IPS DF 6.9 (cell line): ENCODE results near the gene PPM1J.

Experiments used
- DNase-seq: peaks from one replicate; pipeline ENCODE4 v3.0.0-alpha.2; 2013; ENCODE audit warnings: low read depth, low spot score
- H3K27ac ChIP-seq: one replicate; pipeline ENCODE4 v1.5.1; 2013; ENCODE audit warnings: low read length, control low read depth
- H3K27me3 ChIP-seq: 2 replicates; pipeline ENCODE4 v1.6.1; 2013; ENCODE audit warnings: mild to moderate bottlenecking, low read length; ENCODE audit not compliant: control insufficient read depth, insufficient read depth
- H3K36me3 ChIP-seq: 2 replicates; pipeline ENCODE4 v1.6.1; 2013; ENCODE audit warnings: low read length; ENCODE audit not compliant: control insufficient read depth, insufficient read depth
- H3K4me1 ChIP-seq: 2 replicates; pipeline ENCODE4 v1.6.1; 2013; ENCODE audit warnings: low read length; ENCODE audit not compliant: control insufficient read depth, insufficient read depth
- H3K4me3 ChIP-seq: 2 replicates; pipeline ENCODE4 v1.5.1; 2013; ENCODE audit warnings: mild to moderate bottlenecking, low read length
- H3K9me3 ChIP-seq: 2 replicates; pipeline ENCODE4 v1.6.1; 2013; ENCODE audit warnings: low read length, inconsistent platforms; ENCODE audit not compliant: control insufficient read depth, insufficient read depth
- WGBS: extraction: QIAGEN DNeasy Blood & Tissue Kit; methylation state at CpG from one replicate; pipeline ENCODE4 v1.1.7; 2013; ENCODE audit warnings: mixed read lengths, missing lambda C conversion rate; ENCODE audit not compliant: insufficient read length, insufficient coverage; 5-methylcytosine and 5-hydroxymethylcytosine counted together

PPM1J gene

DNA sequence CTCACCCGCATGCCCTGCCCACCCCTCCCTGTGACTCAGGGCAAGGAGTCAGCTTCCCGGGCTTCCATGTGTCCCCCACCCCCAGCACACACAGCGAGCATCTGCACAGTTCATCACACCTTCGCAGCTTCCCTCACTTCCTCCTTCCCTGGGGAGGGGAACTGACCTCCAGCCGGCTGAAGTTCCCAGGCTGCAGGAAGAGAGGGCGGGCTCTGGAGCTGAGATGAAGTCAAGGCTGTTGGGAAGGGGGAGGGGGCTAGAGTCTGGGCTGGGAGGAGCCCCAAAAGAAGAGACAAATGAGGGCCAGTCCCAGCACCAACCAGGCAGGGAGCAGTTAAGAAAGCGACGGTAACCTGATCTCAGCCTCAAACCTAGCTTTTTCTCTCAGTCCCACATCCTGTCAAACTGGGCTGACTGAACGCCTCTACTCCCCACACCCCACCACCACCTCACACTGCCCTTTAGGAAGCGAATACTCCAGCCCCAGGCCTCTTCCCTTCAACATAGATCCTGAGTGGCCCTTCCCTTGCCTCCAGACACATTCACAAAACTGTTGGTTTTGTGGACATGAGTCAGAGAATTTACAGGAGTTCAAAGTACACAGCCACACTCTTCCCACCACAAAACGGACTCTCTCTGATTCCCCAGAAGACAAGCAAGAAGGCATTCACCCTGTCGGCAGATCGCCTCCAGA lies 10.1 kb downstream of the PPM1J start:
- no peaks in the 10 kb centered on the region; the same call in 1 of the 2 replicates for H3K27me3 ChIP-seq
- H3K36me3 ChIP-seq, result peaks cover 6% of the 10 kb centered on the region; the same call in 1 of the 2 replicates
- H3K4me1 ChIP-seq, result peaks cover 15% of the 10 kb centered on the region
- peak; percentile 92 for DNase-seq
- no peaks in the 10 kb centered on the region for H3K9me3 ChIP-seq
- no peak overlapping the region for H3K27ac ChIP-seq
- no peak overlapping the region; the same call in 1 of the 2 replicates for H3K4me3 ChIP-seq
- no CpG with 5 or more reads among the region's 13 CpGs for WGBS

DNA sequence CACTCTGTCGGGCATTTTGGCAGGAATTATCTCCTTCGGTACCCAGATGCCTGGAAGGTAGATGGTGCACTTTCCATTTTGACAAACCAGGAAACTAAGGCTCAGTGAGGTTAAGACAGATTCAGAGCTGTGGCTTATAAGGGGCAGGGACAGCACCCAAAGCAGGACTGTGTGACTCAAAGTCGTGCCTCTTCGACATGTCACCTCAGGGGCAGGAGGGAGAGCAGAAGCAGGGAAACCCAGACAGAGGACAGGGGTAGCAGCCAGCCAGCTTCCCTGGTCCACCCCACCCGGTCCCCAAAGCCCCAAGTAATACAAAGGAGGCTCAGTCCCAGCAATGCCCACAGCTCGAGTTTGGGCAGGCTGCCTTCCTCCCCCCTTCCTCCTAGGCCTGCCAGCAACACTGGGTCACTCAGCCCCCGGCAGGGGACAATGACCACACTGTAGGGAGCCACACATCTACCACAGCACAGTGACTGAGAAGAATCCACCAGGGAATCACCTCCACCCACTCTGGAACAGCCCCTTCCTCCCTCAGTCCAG lies 10.7 kb downstream of the PPM1J start:
- no peak for DNase-seq
- Histone ChIP-seq H3K4me3 (no peak overlapping the region; the same call in 1 of the 2 replicates), H3K9me3 (no peaks in the 10 kb centered on the region), H3K4me1 (peaks cover 16% of the 10 kb centered on the region), H3K27ac (no peak overlapping the region), H3K36me3 (peaks cover 11% of the 10 kb centered on the region), H3K27me3 (no peaks in the 10 kb centered on the region; the same call in 1 of the 2 replicates)
- no CpG with 5 or more reads among the region's 7 CpGs for WGBS

DNA sequence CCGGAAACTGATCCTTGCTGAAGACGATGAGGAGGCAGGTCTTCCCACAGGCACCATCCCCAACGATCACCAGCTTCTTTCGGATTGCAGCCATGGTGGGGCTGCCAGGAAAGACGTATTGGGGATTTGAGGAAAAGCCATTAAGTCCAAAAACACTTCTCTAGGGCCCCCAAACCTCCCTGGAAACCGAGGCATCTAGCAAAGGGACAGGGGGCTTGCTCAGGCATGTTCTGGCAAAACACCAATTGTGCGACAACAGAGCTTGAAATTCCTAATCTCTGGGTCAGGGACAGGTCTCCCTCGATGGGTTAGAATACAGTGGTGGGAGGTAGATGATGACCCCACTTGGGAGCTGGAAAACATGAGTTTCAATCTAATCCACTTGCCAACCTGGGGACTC lies 11.4 kb downstream of the PPM1J start:
- no peak overlapping the region for H3K27ac ChIP-seq
- H3K27me3 ChIP-seq, result no peaks in the 10 kb centered on the region; the same call in 1 of the 2 replicates
- H3K4me3 ChIP-seq, result no peak overlapping the region
- peaks cover 16% of the 10 kb centered on the region for H3K4me1 ChIP-seq
- H3K9me3 ChIP-seq, result no peaks in the 10 kb centered on the region
- no peak for DNase-seq
- H3K36me3 ChIP-seq, result peaks cover 13% of the 10 kb centered on the region
- no CpG with 5 or more reads among the region's 8 CpGs for WGBS

DNA sequence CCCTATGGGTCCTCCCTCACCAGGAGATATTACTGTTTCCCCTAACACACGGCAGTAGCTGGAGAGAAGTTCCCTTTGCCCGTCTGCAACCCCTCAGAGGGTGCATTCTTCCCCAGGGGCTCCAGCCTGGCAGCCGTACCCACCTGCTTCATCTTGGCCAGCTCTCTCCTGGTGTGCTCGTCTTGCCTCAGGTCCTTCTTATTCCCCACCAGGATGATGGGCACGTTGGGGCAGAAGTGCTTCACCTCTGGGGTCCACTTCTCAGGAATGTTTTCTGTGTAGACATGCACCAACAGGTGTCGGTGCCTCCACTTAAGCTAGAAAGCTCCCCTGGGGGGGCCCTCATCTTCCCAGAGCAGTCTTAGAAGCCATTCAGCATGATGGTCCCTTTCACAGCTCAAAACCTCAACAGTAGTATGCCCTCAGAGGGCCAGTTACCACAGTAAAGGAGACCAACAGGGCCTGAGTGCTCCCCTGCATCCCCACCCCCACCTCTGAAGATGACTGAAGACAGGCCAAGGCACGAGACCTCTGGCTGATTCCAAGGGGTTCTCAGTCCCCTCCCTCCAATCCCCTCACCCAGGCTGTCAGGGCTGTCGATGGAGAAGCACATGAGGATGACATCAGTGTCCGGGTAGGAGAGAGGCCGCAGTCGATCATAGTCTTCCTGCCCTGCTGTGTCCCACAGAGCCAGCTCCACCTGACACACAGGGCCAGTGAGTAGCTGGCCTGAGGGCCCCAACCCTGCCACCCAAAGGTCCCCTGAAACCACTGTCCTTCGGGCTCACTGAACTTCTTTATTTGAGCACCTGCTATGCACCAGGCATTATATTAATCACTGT lies 12.5 kb downstream of the PPM1J start:
- Histone ChIP-seq H3K4me3 (no peak overlapping the region), H3K27me3 (no peaks in the 10 kb centered on the region; the same call in 1 of the 2 replicates), H3K36me3 (peaks cover 13% of the 10 kb centered on the region), H3K27ac (no peak overlapping the region), H3K9me3 (no peaks in the 10 kb centered on the region), H3K4me1 (peaks cover 15% of the 10 kb centered on the region)
- DNase-seq, result no peak
- WGBS, result no CpG with 5 or more reads among the region's 12 CpGs

DNA sequence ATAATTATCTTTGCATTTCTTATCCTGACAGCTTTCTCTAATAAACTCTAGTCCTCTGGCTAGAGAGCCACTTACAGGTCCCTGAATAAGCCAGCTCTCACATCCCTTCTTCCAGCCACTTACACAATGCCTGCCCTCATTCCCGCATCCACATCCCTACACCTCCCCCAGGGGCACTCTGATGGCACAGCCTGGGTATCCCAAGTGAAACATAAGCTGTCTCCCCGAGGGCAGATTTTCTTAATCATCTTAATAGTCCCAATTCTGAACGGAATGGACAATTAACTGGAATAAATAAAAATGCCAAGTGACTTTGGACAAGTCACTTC lies 13.1 kb downstream of the PPM1J start:
- WGBS, result no CpG with 5 or more reads among the region's 3 CpGs
- Histone ChIP-seq H3K27me3 (no peaks in the 10 kb centered on the region), H3K36me3 (peaks cover 13% of the 10 kb centered on the region), H3K27ac (no peak overlapping the region), H3K4me1 (peaks cover 14% of the 10 kb centered on the region), H3K9me3 (no peaks in the 10 kb centered on the region), H3K4me3 (no peak overlapping the region)
- DNase-seq, result no peak

DNA sequence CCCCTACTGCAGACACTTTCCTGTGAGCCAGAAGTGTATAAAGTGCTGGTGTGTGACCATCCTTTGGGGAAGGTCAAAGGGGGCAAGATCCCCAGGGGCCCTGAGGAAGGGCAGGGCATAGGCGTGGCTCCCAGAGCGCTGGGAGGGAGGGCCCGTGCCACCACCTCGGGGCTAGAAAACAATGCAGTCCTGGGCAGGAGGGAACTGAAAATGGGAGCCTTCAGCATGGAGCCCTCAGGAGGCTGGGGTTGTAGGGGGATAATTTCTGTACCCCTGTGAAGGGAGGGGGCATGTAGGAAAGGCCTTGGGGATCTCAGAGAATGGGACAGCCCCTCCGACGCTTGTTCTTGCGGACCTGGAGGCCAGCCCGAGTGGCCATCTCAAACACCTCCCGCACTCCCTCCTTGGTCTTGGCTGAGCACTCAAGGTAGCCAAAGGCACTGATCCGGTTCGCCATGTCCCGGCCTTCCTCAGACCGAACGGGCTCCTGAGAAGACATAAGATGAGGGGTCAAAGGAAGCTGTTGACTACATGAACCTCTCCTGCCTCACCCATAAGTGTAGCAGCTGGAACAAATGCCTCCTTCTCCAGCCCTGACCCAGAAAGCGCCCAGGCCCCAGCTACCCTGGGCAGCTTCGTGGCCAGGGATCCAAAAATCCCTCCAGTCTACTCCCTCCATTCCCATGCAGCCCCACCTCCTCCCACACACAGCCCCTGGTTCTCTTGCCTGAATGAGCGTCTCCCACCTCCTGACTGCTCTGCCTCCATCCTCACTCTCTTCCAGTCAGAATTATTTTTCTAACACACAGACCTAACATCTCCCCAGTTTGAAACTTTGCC lies 13.7 kb downstream of the PPM1J start:
- Histone ChIP-seq H3K4me1 (peaks cover 14% of the 10 kb centered on the region), H3K27me3 (no peaks in the 10 kb centered on the region), H3K4me3 (no peak overlapping the region), H3K27ac (no peak overlapping the region), H3K36me3 (peaks cover 17% of the 10 kb centered on the region), H3K9me3 (no peaks in the 10 kb centered on the region)
- no peak for DNase-seq
- WGBS, result no CpG with 5 or more reads among the region's 17 CpGs

DNA sequence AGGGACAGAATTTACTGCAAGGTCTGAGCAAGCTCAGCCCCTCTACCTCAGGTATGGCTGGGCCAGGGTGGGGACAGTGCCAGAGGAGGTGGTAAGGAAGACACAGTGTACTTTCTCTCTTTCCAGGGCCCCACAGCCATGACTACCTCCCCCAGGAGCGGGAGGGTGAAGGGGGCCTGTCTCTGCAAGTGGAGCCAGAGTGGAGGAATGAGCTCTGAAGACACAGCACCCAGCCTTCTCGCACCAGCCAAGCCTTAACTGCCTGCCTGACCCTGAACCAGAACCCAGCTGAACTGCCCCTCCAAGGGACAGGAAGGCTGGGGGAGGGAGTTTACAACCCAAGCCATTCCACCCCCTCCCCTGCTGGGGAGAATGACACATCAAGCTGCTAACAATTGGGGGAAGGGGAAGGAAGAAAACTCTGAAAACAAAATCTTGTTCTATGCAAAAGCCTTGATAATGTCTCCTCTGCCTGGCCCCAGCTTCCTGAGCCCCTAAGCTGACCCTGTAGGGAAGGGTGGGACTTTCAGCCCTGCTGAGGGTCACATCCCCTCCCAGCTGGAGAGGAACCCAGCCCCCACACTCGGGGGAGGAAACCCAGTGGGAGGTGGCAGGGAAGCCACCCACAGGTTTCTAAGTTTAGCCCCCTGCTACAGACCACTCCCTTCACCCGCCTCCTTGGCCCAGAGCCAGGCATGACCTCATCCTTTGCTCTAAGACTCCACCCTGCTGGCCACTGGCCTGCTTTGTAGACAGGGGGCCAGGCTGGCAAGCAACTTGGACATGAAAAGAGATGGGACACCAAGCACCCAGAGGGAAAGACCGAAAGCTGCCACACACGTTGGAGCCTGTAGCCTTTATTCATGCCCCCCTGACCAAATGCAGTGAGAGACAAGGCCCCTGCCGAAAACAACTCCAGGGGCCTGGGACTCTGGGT lies 14.6 kb downstream of the PPM1J start:
- DNase-seq, result no peak
- Histone ChIP-seq H3K27ac (no peak overlapping the region), H3K4me3 (no peak overlapping the region), H3K4me1 (peaks cover 10% of the 10 kb centered on the region), H3K27me3 (no peaks in the 10 kb centered on the region), H3K9me3 (no peaks in the 10 kb centered on the region), H3K36me3 (peaks cover 20% of the 10 kb centered on the region)
- WGBS, result no CpG with 5 or more reads among the region's 7 CpGs

DNA sequence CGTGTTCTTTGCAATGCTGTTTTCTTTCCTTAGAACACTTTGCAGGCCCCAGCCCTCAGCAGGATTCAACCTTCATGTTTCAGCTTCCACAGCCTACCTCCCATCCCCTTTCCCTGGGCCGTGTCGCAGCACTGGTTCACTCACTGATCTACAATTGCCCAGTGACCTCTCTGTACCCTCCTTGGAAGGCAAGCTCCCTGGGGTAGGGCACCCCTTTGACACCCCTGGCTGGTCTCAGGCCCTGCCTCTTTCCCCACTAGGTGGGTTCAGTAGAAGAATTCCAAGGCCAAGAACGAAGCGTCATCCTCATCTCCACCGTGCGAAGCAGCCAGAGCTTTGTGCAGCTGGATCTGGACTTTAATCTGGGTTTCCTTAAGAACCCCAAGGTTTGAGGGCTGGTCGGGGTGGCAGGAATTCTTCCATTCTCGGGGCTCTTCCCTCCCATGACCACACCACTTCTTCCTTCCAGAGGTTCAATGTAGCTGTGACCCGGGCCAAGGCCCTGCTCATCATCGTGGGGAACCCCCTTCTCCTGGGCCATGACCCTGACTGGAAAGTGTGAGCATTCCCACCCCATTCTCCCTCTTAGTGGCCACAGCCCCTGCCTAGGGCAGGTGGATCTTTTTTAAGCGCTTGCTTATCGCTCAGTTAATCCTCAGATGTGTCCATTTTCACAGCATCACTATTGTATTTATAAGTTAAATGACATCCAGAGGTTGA lies 15.5 kb downstream of the PPM1J start:
- Histone ChIP-seq H3K4me3 (no peak overlapping the region), H3K4me1 (peaks cover 8% of the 10 kb centered on the region), H3K9me3 (no peaks in the 10 kb centered on the region), H3K36me3 (peaks cover 27% of the 10 kb centered on the region), H3K27me3 (no peaks in the 10 kb centered on the region), H3K27ac (no peak overlapping the region)
- WGBS, result no CpG with 5 or more reads among the region's 13 CpGs
- no peak for DNase-seq
